ENCODE measurements around the gene IFT88.

DNA sequence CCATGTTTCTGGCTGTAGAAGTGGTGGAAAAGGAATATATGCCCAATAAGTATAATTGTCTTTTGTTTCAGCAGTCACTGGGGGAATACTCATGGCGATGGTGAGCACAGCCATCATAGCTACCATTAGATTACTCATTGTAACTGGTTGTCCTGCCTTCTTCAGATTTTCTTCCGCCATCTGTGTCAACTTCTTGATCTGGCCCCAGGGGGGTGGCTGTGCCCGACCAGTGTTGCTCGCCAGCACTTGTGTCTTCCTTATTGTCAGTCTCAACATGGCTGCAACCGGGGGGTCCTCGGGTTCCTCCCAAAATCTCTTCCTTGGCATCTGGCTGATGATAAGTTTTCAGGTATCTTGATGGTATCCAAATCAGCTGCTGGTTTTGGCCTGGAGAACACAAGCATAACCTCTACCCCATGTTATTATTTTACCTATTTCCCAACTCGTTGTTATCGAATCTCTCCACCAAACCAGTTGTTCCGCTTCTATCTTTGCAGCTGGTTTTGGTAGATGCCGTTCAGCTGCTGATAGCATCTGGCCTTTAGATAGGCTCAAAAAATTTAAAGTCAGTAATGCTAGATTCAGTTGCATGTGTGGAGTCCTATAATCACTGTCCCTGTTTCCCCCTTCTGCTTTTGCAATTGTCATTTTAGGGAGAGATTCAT is 113.6 kb downstream of the IFT88 start:
- TF ChIP-seq, protein P1, sequence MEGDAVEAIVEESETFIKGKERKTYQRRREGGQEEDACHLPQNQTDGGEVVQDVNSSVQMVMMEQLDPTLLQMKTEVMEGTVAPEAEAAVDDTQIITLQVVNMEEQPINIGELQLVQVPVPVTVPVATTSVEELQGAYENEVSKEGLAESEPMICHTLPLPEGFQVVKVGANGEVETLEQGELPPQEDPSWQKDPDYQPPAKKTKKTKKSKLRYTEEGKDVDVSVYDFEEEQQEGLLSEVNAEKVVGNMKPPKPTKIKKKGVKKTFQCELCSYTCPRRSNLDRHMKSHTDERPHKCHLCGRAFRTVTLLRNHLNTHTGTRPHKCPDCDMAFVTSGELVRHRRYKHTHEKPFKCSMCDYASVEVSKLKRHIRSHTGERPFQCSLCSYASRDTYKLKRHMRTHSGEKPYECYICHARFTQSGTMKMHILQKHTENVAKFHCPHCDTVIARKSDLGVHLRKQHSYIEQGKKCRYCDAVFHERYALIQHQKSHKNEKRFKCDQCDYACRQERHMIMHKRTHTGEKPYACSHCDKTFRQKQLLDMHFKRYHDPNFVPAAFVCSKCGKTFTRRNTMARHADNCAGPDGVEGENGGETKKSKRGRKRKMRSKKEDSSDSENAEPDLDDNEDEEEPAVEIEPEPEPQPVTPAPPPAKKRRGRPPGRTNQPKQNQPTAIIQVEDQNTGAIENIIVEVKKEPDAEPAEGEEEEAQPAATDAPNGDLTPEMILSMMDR (conservative IDR thresholded peaks at IDR 0.05 in 1 of 2, IDR thresholded peaks at IDR 0.05 in 1 of 2; ENCODE audit: low read depth in 1 of 2, low read length in 2 of 2) = no peak
- TF ChIP-seq EZH2 (IDR thresholded peaks at IDR 0.05; ENCODE audit: low read length, missing control alignments) = no peak

Measured in fibroblast of lung (primary cell).